HL-60 (cell line): Measurements from ENCODE around the gene ZNF473.

Source experiments
- DNase-seq, 2 experiments: peaks; one replicate each; pipeline ENCODE4 v3.0.0-alpha.2; 2010 to 2020; ENCODE audit warnings: low read depth in 1 of 2, low spot score in 1 of 2
- H3K27ac ChIP-seq: fragments of 250-450 bp; sonication (Bioruptor Pico); replicated peaks from 2 replicates; pipeline ENCODE4 v1.5.1; 2020; ENCODE audit warnings: mild to moderate bottlenecking, moderate library complexity
- H3K27me3 ChIP-seq: fragments of 250-450 bp; sonication (Bioruptor Pico); 2 replicates; pipeline ENCODE4 v1.5.1; 2021; ENCODE audit warnings: mild to moderate bottlenecking, moderate library complexity; ENCODE audit not compliant: insufficient read depth, poor library complexity, severe bottlenecking
- H3K4me3 ChIP-seq: replicated peaks from 2 replicates; pipeline ENCODE4 v1.5.1; 2011; ENCODE audit warnings: mild to moderate bottlenecking, control low read depth, low read length; ENCODE audit not compliant: insufficient read depth
- GABPA ChIP-seq: IDR thresholded peaks from 2 replicates; pipeline ENCODE4 v1.6.1; 2012; ENCODE audit warnings: low read depth
- POLR2AphosphoS5 ChIP-seq: IDR thresholded peaks from 2 replicates; pipeline ENCODE4 v1.6.1; 2012; ENCODE audit warnings: low read depth
- SPI1 ChIP-seq: IDR thresholded peaks from 2 replicates; pipeline ENCODE4 v1.6.1; 2012; ENCODE audit warnings: low read depth, mild to moderate bottlenecking, borderline replicate concordance
- TF ChIP-seq, protein P1 (sequence below): IDR thresholded peaks from 2 replicates; pipeline ENCODE4 v1.6.1; 2012; ENCODE audit warnings: low read depth; ENCODE audit not compliant: insufficient replicate concordance
- TF ChIP-seq, protein P2 (sequence below): IDR thresholded peaks from one replicate; pipeline ENCODE4 v1.5.1; 2011; ENCODE audit warnings: low read length, control low read depth, inconsistent platforms; ENCODE audit not compliant: insufficient read depth

Gene ZNF473

GRCh38 chr19:50020481-50020880 lies 5.3 kb upstream of the ZNF473 start:
- H3K4me3 ChIP-seq = no peak overlapping the region
- no peaks in the 10 kb centered on the region for H3K27me3 ChIP-seq
- no peak overlapping the region for H3K27ac ChIP-seq
- TF ChIP-seq SPI1 = no peak
- TF ChIP-seq, protein P1, sequence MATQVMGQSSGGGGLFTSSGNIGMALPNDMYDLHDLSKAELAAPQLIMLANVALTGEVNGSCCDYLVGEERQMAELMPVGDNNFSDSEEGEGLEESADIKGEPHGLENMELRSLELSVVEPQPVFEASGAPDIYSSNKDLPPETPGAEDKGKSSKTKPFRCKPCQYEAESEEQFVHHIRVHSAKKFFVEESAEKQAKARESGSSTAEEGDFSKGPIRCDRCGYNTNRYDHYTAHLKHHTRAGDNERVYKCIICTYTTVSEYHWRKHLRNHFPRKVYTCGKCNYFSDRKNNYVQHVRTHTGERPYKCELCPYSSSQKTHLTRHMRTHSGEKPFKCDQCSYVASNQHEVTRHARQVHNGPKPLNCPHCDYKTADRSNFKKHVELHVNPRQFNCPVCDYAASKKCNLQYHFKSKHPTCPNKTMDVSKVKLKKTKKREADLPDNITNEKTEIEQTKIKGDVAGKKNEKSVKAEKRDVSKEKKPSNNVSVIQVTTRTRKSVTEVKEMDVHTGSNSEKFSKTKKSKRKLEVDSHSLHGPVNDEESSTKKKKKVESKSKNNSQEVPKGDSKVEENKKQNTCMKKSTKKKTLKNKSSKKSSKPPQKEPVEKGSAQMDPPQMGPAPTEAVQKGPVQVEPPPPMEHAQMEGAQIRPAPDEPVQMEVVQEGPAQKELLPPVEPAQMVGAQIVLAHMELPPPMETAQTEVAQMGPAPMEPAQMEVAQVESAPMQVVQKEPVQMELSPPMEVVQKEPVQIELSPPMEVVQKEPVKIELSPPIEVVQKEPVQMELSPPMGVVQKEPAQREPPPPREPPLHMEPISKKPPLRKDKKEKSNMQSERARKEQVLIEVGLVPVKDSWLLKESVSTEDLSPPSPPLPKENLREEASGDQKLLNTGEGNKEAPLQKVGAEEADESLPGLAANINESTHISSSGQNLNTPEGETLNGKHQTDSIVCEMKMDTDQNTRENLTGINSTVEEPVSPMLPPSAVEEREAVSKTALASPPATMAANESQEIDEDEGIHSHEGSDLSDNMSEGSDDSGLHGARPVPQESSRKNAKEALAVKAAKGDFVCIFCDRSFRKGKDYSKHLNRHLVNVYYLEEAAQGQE = no peak
- TF ChIP-seq POLR2AphosphoS5 = no peak
- TF ChIP-seq GABPA = no peak
- TF ChIP-seq, protein P2, sequence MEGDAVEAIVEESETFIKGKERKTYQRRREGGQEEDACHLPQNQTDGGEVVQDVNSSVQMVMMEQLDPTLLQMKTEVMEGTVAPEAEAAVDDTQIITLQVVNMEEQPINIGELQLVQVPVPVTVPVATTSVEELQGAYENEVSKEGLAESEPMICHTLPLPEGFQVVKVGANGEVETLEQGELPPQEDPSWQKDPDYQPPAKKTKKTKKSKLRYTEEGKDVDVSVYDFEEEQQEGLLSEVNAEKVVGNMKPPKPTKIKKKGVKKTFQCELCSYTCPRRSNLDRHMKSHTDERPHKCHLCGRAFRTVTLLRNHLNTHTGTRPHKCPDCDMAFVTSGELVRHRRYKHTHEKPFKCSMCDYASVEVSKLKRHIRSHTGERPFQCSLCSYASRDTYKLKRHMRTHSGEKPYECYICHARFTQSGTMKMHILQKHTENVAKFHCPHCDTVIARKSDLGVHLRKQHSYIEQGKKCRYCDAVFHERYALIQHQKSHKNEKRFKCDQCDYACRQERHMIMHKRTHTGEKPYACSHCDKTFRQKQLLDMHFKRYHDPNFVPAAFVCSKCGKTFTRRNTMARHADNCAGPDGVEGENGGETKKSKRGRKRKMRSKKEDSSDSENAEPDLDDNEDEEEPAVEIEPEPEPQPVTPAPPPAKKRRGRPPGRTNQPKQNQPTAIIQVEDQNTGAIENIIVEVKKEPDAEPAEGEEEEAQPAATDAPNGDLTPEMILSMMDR = no peak
- no peak for DNase-seq

DNA sequence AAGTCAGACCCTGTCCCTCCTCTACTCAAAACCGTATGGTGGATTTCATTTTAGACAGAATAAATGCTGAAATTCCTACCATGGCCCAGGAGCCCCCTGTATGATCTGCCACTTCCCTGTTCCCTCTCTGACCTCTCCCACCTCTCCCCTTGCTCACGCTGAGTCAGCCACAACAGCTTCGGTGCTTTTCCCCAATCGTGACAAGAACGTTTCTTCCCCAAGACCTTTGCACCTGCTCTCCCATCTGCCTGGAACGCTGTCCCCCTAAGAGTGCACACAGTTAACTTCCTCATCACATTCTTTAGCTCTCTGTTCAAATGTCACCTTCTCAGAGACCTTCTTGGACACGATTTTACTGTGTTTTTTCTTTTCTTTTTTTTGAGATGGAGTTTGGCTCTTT lies 3.0 kb upstream of the ZNF473 start:
- peak in 1 of 2 experiments; percentile 39 for DNase-seq
- Histone ChIP-seq H3K27ac (no peak overlapping the region), H3K4me3 (no peak overlapping the region), H3K27me3 (no peaks in the 10 kb centered on the region)
- TF ChIP-seq SPI1 (no peak; the same call in 1 of the 2 replicates), GABPA (no peak), POLR2AphosphoS5 (no peak)
- TF ChIP-seq, protein P1 = no peak
- TF ChIP-seq, protein P2 = no peak

GRCh38 chr19:50024719-50025021 lies 1.1 kb upstream of the ZNF473 start:
- no peak for DNase-seq
- no peaks in the 10 kb centered on the region for H3K27me3 ChIP-seq
- peak overlapping the region; percentile 73 for H3K4me3 ChIP-seq
- TF ChIP-seq SPI1 = no peak
- TF ChIP-seq GABPA = no peak
- TF ChIP-seq, protein P1 = no peak
- TF ChIP-seq, protein P2 = no peak
- TF ChIP-seq POLR2AphosphoS5 = no peak
- peak overlapping the region; percentile 89 for H3K27ac ChIP-seq
